HG02938 (cell line): ENCODE measurements around the gene ACD.

ENCODE experiments used
- ATAC-seq: cut with Tn5 transposase; IDR thresholded peaks from one replicate; pipeline ENCODE4 v1.9.1; 2021; ENCODE audit warnings: mild to moderate bottlenecking, moderate library complexity; ENCODE audit not compliant: unreplicated experiment

ACD gene

DNA sequence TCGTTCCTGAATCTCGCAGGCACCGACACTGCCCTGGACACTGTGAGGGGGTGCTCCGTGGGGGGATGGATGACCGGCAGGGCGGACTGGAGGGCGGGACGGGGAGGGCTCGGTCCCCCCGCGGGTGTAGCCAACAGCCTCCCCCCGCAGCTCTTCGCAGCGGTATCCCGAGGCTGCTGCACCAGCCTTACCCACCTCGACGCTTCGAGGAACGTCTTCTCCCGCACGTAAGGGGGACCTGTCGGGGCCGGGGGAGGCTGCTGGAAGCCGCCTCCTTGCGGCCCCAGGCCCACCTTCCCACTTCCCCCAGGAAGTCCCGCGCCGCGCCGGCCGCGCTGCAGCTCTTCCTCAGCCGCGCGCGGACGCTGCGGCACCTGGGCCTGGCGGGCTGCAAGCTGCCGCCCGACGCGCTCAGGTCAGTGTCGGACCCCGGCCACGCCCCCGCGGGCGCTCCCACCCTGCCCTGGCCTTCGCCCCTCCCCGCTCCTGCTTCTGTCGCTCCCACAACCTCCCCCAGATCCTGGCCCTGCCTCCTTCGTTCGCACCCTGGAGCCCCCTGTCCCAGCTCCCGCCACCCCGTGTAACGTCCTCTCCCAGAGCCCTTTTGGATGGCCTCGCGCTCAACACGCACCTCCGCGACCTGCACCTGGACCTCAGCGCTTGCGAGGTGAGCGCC lies 11.8 kb downstream of the ACD start:
- no peak for ATAC-seq

DNA sequence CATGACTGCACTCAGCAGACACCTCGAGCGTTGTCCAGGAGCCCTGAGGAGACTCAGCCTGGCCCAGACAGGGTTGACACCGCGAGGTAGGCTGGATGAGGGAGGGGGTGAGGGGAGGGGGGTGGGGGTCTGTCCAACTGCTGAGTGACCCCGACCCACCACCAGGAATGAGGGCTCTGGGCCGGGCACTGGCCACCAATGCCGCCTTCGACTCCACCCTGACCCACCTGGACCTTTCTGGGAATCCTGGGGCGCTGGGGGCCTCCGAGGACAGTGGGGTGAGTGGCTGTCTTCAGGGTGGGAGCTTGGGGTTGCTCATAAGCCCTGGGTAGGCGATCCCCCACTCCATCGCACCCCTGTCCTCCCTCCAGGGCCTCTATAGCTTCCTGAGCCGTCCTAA lies 12.4 kb downstream of the ACD start:
- ATAC-seq, result no peak

DNA sequence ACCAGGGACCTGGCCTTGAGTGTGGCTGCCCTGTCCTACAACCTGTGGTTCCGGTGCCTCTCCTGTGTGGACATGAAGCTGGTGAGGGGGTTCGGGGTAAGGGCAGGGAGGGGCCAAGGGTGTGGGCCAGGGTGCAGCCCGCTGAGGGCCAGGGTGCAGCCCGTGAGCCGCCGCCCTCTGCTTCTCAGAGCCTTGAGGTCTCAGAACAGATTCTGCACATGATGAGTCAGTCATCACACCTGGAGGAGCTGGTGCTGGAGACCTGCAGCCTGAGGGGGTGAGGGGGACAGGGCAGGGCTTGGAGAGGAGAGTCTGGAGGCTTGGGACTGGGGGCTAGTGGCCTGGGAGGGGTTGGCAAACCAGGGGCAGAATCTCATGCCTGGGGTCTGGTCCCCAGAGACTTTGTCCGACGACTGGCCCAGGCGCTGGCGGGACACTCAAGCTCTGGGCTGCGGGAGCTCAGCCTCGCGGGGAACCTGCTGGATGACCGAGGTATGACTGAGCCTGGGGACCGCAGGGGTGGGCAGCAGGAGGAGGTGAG lies 12.9 kb downstream of the ACD start:
- no peak for ATAC-seq

DNA sequence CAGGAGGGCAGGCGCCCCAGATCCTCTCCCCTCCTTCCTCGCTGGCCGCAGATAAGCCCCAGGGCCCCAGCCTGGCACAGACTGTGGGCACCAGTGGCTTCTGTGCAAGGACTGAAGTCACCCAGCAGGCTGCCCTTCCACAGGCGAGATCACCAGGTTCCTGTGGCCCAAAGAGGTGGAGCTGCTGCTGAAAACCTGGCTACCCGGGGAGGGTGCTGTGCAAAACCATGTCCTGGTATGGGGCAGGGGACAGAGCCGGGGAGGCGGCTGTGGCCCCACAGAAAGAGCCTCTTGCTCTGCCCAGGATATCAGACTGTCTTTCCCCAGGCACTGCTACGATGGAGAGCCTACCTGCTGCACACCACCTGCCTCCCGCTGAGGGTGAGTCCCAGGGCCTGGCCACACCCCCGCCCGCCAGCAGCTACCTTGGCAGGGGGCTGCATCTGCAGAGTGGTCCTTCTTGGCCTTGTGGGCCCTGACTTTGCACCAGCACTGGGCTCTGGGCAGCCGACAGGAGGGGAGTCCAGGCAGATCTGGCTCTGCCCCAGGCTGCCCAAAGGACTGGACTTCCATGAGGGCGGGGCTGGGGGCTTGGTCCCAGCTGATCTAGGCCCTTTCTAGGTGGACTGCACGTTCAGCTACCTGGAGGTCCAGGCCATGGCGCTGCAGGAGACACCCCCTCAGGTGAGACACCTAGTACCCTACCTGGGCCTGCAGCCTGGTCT lies 14.5 kb downstream of the ACD start:
- no peak for ATAC-seq

DNA sequence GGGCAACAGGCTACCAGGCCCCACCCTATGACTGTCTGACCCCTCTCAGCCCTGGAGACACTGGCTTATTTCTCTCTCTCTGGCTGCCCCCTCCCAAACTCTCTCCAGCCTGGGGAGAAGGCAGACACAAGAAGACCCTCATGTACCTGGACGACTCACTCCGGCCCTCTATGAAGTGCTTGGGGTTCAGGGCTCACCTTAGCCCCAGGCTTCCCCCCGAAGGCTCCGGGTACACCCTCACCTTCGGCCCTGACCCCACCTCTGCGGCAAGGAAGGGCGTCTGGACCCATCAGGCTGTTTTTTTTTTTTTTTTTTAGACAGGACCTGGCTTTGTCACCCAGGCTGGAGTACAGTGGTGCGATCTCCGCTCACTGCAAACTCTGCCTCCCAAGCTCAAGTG lies 16.0 kb downstream of the ACD start:
- ATAC-seq, result no peak

DNA sequence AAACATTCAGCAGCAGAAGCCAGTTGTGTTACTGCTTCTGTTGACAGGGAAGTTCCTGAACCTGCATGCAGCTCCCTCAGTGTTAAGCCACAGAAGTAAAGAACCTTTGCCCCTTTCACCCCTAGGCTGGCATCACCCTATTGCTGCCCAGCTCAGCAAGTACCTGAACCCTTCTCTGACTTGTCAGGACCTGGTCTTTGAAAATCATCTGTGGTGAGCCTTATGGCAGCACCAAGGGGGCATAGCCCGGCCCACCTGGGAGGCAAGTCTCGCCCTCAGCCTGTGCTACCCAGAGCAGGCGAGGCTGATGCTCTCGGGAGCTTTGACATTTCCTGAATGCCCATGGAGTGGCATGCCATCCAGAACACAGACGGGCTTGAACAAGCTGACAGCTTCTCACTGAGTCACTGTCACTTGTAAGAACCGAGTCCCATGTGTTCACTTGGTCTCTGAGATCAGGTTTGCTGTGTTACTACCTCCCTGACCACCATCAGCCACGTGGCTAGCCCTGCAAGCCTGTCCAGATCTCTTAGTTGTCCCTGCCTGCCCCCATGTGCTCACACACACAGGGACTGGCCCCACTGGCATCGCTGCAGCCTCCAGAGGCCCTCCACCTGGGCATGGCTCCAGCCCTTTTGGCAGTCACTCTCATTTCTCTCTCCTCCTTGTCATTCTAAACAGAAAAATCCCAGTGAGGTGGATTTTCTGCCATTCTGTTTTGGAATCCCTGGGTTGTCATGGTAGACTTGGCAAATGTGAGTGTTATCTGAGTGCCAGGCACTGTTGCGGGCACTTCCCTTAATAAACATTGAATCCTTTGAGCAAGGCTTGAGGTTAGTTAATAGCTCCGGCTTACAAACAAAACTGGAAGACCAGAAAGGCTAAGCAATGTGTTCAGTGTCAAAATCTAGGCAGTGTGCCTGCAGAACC lies 18.0 kb downstream of the ACD start:
- ATAC-seq, result no peak

DNA sequence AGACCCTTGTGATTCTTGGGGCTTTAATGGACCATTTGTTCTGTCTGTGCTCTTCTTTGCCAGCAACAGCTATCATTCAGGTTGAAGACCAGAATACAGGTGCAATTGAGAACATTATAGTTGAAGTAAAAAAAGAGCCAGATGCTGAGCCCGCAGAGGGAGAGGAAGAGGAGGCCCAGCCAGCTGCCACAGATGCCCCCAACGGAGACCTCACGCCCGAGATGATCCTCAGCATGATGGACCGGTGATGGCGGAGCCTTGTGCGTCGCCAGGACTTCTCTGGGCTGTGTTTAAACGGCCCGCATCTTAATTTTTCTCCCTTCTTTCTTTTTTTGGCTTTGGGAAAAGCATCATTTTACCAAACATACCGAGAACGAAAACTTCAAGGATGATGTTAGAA lies 22.4 kb downstream of the ACD start:
- ATAC-seq, result no peak

DNA sequence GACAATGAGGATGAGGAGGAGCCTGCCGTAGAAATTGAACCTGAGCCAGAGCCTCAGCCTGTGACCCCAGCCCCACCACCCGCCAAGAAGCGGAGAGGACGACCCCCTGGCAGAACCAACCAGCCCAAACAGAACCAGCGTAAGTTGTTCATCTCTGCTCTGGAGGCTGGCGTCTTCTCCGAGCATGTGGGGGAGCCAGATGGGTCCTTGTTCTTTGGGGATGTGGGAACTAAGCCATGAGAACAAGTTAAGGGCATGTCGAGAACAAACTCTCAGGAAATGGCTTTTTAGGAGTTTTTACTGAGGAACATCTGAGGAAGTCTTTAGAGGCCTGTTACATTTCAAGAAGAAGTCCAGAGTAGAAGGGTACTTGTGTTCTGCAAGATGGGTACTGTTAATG lies 23.3 kb downstream of the ACD start:
- ATAC-seq, result no peak

DNA sequence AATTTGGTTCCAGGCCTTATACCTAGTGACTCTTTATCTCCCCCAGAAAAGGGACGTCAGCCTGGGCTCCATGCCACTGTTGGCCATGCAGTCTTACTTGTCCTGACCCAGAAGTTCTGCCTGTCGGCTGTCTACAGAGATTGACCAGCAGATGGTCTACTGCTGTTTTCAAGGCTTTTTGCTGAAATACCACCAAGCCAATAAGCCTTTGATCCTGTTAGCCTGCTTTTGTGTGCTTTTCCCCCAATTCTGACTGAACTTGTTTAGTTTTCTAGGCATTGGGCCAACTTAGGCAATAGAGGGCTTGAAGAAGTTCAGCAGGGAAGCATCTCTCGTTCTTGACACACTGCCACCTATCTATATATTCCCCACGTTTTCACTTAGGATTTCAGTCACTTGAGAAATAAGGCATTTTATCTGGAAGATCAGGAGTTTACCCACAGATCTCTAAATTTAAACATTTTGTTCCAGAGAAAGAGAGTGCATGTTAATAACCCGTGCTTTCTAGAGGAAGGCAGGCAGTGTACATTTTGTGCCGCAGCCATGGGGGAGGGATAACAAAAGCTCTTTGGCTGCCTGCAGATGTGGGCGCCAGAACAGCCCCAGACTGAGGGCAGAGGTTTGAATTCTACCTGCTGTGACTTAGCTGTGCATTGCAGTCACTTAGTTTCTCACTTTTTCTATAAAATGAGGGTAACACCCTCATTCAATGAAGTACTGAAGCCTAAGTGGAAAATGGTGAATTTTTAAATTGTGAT lies 27.5 kb downstream of the ACD start:
- ATAC-seq, result no peak

DNA sequence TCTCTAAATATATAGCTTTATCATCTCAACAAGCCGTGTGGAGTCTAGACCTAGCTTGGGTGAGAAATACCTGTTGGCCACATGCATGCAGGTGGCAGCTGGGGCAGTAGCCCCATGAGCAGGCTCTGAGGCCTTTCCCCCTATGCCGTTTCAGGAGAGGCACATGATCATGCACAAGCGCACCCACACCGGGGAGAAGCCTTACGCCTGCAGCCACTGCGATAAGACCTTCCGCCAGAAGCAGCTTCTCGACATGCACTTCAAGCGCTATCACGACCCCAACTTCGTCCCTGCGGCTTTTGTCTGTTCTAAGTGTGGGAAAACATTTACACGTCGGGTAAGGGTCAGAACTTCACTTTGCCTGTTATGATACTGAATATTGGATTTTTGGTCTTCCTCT lies 31.8 kb downstream of the ACD start:
- ATAC-seq, result no peak

DNA sequence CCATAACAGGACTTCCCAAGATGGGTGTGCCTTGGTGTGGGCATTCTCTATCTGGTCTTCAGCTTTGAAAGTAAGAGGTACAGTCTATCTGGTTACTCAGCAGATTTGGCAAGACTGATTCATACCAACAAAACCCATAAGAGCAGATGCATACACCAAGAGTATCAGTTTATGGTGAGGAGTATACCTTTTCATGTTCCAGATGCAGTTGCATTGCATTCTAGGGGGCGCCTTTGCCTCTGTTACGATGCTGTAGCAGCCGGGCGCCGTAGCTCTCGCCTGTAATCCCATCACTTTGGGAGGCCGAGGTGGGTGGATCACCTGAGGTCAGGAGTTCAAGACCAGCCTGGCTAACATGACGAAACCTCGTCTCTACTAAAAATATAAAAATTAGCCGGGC lies 46.3 kb downstream of the ACD start:
- no peak for ATAC-seq

DNA sequence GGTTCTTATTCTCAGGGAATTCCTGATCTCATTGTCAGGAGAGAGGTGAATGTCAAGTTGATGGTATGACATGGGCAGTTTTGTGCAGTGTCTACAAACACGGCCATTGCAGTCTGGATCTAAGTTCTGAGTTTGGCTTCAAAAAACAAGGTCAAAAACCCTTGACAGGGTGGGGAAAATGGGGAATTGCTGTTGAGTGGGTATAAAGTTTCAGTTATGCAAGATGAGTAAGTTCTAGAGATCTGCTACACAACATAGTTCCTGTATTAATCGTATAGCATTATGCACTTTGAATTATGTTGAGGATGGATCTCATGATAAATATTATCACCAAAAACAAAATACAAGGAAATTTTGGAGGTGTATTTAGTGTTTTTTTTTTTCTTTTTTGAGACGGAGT lies 51.7 kb downstream of the ACD start:
- ATAC-seq, result no peak
